Stimulated activated CD4-positive, alpha-beta T cell treated with anti-CD3 and anti-CD28 coated beads, TNF-alpha, amount 100 ng/mL, for 4 hours (primary cell): ENCODE results near the gene KIAA0753.

ENCODE experiments used
- DNase-seq, 3 experiments: peaks; one replicate each; pipeline ENCODE4 v3.0.0-alpha.2; 2020; ENCODE audit warnings: low read depth in 3 of 3

Gene KIAA0753

DNA sequence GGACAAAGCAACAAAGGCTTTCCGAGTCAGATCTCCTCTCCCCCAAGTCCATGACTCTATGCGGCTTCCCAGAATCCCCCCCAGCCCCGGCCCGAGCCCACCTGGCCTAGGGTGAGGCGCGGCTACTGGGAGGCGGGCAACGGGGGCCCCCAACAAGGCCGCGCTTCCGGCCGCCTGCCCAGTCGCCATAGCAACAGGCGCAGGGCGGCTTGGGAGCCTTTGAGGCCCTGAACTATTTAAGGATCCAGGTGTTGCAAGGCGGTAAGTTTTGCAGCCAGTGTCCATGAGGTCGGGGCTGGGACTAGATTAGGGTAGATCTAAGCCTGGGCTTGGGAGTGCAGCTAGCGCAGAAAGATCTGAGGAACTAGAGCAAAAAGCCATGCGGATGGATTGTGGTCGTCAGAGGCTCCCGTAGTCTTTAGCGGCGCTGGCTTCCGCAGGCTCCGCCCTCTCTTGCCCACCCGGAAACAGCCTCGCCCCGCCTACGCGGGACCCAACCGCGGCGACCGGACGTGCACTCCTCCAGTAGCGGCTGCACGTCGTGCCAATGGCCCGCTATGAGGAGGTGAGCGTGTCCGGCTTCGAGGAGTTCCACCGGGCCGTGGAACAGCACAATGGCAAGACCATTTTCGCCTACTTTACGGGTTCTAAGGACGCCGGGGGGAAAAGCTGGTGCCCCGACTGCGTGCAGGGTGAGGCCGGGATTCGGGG lies at the start of gene KIAA0753, which contains the start of gene TXNDC17:
Gene KIAA0753, minus strand, starts transcription at position 176 of the 711 bp plus-strand sequence. CDS start 5,608 bp downstream, outside the sequence.
Gene TXNDC17, plus strand, starts transcription at position 525 of the 711 bp plus-strand sequence. Its CDS starts 23 bp downstream, at position 548.
- DNase-seq = peak; percentile 77 to 90 (median 83)

DNA sequence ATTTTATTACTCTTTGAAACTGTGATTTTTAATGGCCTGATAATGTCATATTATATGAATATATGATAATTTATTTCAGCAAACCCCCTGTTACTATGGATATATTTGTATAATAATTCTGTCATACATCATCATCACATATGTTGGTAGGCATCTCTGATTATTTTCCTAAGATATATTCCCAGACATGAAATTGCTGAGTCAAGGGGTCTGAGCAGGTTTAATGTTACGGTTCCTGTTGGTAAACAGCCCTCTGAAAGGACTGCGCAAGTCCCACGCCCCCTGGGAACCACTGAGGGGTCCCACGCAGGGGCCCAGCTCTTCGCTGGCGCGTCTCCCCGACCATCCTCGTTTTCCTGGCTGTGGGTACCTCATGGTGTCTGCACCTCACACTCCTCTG lies 48.4 kb upstream of the KIAA0753 start:
- DNase-seq = no peak

GRCh38 chr17:6686026-6686425 lies 45.5 kb upstream of the KIAA0753 start:
- DNase-seq = no peak

GRCh38 chr17:6684881-6685767 lies 44.6 kb upstream of the KIAA0753 start:
- DNase-seq = no peak

DNA sequence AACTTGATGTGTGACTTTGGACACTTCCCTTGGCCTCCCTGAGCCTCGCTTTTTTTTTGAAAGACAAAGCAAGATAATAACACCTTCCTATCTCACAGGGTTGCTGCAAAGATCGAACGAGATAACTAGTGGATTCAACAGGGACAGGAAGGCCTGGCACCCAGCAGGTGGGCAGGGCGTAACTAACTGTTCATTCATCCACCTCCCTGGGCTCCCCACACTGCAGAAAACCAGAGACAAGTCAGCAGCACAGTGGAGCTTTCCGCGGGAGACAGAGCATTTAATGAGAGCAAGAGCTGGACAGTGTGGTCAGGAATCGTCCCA lies 43.9 kb upstream of the KIAA0753 start:
- DNase-seq = no peak

DNA sequence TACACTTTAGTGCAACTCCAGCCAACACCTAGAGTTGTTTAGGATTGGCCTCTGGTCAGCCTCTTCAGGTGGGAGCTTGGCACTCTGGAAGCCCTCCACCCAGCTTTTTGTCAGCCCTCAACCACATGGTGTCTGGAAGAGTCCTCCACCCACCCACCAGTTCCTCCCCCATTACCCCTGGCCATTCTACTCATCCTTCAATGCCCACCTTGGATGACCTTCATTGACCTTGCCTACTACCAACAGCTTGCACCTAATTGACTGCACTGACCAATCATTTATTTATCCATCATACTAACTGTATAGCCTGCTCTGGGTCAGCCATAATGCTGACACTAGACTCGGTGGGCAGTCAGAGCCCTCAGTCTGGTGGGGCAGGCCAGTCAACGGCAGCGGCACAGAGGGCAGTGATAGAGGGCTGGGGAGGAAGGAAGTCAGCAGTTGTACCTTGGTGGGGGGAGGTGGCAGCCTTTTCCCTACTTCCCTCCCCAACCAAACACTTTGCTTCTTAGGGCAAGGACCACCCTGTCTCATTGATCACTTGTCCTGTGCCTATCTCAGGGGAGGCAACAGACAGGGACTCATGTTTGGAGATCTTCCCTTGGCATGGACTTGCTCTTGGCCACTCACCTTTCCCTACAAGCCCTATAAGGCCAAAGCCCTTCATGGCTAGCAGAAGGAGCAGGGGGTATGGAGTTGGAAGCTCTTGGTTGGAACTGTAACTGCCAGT lies 43.4 kb upstream of the KIAA0753 start:
- DNase-seq = no peak

- no peak for DNase-seq
Observed at GRCh38 chr17:6683081-6683684, 42.7 kb upstream of the KIAA0753 start.

GRCh38 chr17:6682339-6682738 lies 41.8 kb upstream of the KIAA0753 start:
- no peak for DNase-seq

DNA sequence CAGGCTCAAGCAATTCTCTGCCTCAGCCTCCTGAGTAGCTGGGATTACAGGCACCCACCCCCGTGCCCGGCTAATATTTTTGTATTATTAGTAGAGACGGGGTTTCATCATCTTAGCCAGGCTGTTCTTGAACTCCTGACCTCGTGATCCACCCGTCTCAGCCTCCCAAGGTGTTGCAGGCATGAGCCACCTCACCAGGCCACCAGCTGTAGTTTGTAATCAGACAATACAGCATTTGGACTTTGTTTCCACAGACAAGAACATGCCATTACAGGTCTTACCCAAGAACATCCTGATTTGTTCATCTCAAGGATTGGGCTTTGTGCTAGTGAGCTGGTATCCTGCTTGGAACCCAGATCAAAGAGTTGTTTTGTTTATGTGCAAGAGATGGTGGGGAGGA lies 41.2 kb upstream of the KIAA0753 start:
- DNase-seq = no peak

- no peak for DNase-seq
Observed at GRCh38 chr17:6681176-6681575, 40.7 kb upstream of the KIAA0753 start.

DNA sequence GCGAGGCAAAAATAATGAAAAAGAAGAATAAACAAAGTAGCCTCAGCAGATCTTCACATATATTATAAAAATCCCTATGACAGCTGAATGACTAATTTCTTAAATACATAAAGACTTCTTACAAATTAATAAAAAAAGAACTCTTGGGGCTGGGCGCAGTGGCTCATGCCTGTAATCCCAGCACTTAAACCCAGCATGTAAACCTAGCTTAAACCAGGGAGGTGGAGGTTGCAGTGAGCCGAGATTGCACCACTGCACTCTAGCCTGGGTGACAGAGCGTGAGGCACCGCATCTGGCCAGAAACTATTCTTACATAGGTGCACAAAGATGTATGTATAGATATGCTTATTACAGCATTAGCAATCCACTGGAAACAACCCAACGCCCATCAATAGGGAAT lies 38.7 kb upstream of the KIAA0753 start:
- no peak for DNase-seq

- no peak for DNase-seq
Observed at GRCh38 chr17:6677946-6678345, 37.4 kb upstream of the KIAA0753 start.

DNA sequence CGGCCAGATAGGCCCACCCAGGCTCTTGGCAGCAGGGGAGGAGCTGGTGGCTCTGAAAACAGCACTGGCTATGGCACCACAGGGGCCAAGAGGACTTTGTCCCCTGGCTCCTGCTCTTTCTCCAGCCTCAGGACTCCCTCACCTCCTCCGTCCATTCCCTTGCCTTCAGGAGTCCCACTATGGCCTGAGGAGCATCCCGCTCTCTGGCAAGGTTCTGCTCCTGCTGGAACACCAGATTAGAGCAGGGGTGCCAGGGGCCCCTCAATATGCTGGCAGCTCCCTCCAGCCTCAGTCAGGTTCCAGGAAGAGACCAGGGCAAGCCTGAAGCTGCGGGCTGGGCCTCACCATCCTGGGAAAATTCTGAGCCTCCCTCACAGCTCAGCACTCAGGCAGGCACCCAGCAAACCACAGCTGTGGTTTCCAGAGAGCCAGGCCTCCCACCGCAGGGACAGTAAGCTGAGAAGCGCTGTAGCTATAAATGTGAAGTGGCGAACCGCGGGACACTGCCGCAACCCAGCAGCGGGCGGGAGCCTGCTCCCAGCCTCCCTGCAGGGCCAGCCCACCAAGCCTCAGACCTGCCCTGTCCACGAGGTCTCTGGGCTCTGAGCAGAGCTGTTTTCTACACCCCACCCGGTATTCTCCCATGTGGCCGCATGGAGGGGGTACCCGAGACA lies 36.8 kb upstream of the KIAA0753 start:
- no peak for DNase-seq

DNA sequence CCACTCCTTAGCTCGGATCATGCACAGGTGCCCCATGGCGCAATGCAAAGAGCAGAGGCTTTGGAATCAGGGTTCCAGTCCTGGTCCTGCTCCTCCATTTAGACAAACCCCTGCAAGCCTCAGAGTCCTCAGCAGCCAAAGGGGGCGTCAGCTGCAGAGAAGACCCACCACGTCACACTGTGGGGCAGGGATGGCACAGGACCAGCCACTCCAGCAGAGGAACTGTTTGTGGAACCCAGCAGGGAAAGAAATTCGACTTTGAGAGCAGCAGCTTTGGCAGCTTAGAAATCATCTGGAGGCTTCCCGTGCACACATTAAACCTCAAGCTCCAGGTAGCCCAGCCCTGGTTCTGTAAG lies 36.3 kb upstream of the KIAA0753 start:
- no peak for DNase-seq

DNA sequence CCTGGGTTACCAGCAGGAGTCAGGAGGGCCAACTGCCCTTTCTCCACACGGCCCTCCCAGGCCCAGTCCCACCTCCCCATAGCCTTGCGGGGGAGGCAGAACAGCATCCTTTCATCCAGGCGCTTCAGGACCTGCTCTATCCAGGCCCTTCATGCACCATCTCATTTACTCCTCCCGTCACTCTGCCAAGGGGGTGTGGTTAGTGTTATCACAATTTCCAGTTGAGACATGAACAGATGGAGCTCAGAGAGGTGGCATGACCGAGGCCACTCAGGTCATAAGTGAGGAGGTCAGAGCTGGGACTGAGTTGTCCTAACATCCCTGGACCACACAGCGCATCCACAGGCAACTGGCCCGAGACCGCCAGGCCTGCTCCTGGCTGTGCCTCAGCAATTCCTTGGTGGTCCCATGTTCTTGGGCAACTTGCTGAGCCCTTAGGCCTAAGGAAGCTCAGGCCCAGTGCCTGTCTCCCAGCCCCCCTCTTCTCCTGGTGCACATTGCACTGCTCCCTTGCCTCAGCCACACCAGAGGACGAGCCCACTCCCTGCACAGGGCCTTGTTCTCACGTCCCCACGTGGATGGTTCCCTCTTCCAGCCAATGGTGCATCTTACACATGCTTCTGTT lies 34.8 kb upstream of the KIAA0753 start:
- DNase-seq = no peak

DNA sequence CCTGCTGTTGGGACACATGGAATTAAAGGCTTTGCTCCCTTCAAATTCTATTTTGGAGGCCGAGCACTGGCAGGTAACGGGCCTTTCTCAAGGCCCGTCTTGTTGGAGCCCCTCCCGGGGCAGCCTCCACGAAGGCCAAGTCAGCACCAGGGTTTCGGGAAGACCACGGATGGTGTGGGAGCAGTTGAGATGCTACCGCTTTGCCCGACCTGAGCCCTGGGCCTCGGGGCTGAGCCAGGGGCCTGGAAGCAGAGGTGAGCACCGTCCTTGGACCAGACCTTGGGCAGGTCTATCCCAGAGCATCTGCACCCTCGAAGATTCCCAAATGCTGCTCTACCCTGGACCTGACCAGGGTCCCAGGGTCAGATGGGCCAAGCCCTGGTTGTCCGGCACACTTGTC lies 34.1 kb upstream of the KIAA0753 start:
- DNase-seq = no peak

GRCh38 chr17:6671431-6671830 lies 30.9 kb upstream of the KIAA0753 start:
- no peak for DNase-seq

GRCh38 chr17:6670999-6671398 lies 30.5 kb upstream of the KIAA0753 start:
- DNase-seq = no peak

DNA sequence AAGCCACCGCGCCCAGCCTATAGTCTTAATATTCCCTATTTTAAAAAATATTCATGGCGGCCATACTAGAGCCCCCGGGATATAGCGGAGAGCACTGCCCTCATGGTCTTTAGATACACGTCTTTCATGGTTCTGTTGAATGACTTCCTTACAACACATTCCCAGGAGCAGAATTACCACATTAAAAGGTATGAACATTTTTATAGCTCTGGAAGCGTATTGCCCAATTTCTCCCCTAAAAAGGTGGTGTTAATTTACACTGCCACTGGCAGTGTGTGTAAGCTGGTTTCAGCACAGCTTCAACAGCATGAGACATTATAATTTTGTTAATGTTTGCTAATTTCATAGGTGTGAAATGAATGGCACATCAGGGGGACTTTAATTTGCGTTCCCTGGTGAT lies 30.1 kb upstream of the KIAA0753 start:
- DNase-seq = no peak

DNA sequence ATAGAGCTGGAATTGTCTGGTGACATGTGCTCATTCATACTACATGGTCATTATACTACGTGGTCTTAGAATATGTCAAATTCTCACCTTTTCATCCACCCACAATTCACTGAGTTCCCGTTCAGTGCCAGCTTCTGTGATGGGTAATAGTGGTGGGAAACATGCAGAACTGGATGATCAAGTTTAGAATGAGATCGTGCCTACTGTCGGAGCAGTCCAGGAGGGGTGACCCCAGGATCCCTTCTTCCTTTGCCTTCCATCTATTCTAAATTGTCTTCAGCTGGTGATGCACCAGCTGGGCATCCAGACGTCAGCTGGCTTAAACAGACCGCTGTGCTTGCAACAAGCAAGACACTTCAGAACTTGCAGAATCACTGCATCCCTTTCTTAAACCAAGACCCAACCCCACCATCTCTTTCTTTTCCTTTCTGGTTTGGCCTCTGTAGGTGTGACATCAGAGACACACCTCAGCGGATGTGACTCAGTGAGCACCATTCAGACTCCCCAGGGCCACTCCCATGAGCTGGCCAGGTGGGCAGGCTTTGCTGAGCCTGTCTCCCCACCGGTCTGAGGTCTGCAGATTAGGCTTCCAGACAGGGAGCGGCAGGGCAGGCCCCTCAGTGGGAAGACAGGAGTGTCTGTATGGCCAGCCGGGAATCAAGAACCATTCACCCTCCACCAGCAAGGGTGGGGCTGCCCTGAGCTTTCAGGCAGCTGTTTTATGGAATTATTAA lies 29.1 kb upstream of the KIAA0753 start:
- DNase-seq = no peak
